Parathyroid adenoma (tissue), 2 donors: ENCODE measurements around the gene UVSSA.

Experiments
- H2AFZ ChIP-seq: fragments of 300-600 bp; sonication (generic); one replicate; pipeline ENCODE4 v1.7.0; 2017; ENCODE audit warnings: antibody characterized with exemption, mild to moderate bottlenecking
- H3K27ac ChIP-seq: fragments of 300-600 bp; sonication (generic); one replicate; pipeline ENCODE4 v1.7.0; 2017
- H3K27me3 ChIP-seq: fragments of 300-600 bp; sonication (generic); one replicate; pipeline ENCODE4 v1.7.0; 2017; ENCODE audit warnings: low read length; ENCODE audit not compliant: control insufficient read depth, insufficient read depth
- H3K36me3 ChIP-seq: fragments of 300-600 bp; sonication (generic); one replicate; pipeline ENCODE4 v1.7.0; 2017; ENCODE audit warnings: low read length; ENCODE audit not compliant: control insufficient read depth, insufficient read depth
- H3K4me1 ChIP-seq: fragments of 300-600 bp; sonication (generic); one replicate; pipeline ENCODE4 v1.7.0; 2017; ENCODE audit warnings: control low read depth
- H3K4me2 ChIP-seq: fragments of 300-600 bp; sonication (generic); one replicate; pipeline ENCODE4 v1.7.0; 2017; ENCODE audit warnings: low read length
- H3K4me3 ChIP-seq: fragments of 300-600 bp; sonication (generic); one replicate; pipeline ENCODE4 v1.7.0; 2017; ENCODE audit warnings: low read depth, low read length
- H3K79me2 ChIP-seq: fragments of 300-600 bp; sonication (generic); one replicate; pipeline ENCODE4 v1.7.0; 2017; ENCODE audit warnings: control low read depth
- H3K9ac ChIP-seq: fragments of 300-600 bp; sonication (generic); one replicate; pipeline ENCODE4 v1.7.0; 2017; ENCODE audit warnings: mild to moderate bottlenecking
- H3K9me3 ChIP-seq: fragments of 300-600 bp; sonication (generic); one replicate; pipeline ENCODE4 v1.7.0; 2017; ENCODE audit warnings: low read length; ENCODE audit not compliant: control insufficient read depth
- CTCF ChIP-seq: fragments of 300-600 bp; sonication (generic); IDR thresholded peaks from one replicate; pipeline ENCODE4 v1.7.0; 2017; ENCODE audit warnings: antibody characterized with exemption, mild to moderate bottlenecking
- donor health status: primary hyperparathyroidism.

The UVSSA gene

DNA sequence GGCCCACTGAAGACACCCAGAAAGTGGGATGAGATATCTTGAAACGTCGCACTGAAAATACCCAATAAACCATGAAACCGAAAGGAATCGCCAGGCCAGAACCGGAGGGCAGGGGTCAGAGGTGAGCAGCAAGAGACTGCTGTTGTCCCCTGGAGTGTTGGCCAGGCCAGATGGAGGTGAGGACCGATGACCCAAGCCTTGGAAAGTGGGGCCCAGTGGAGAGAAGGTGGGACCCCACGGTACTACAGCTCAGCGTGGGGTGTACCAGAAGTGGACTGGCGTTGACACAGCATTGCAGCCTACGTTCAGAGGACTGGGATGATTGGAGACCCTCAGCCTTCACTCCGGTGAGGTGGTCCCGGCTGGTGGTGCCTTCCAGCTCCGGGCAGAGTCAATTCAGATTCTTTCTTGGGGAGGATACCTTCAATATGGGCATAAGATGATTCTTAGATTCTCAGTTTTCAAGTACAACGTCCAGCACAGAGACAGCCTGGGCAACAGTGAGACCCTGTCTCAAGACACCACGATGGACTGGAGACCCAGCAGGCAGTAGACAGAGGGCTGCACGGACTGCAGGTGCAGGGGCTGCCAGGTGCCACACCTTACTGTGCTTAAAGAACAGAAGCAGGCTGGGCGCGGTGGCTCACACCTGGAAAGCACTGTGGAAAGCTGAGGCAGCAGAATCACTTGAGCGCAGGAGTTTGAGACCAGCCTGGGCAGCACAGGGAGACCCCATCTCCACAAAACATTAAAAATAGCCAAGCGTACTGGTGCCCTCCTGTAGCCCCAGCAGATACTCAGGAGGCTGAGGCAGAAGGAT lies 34.0 kb upstream of the UVSSA start:
- Histone ChIP-seq H2AFZ (no peak overlapping the region), H3K79me2 (peaks cover 33% of the 10 kb centered on the region), H3K36me3 (no peaks in the 10 kb centered on the region), H3K4me3 (no peak overlapping the region), H3K9ac (no peak overlapping the region), H3K9me3 (no peaks in the 10 kb centered on the region), H3K27ac (no peak overlapping the region), H3K27me3 (no peaks in the 10 kb centered on the region), H3K4me2 (no peak overlapping the region), H3K4me1 (no peaks in the 10 kb centered on the region)
- TF ChIP-seq CTCF: no peak

DNA sequence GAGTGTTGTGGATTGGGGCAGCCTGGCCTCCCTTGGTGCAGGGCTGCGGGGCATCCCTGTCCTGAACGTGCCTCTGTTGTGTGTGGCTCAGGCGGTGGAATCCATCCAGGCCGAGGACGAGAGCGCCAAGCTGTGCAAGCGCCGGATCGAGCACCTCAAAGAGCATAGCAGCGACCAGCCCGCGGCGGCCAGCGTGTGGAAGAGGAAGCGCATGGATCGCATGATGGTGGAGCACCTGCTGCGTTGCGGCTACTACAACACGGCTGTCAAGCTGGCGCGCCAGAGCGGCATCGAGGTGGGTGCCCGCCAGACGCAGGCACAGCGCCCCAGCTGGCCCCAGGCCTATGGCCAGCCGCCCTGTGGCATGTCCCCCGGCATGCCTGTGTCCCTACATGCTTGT lies 31.7 kb upstream of the UVSSA start:
- Histone ChIP-seq H2AFZ (no peak overlapping the region), H3K36me3 (no peaks in the 10 kb centered on the region), H3K4me3 (no peak overlapping the region), H3K79me2 (peaks cover 33% of the 10 kb centered on the region), H3K4me1 (no peaks in the 10 kb centered on the region), H3K4me2 (no peak overlapping the region), H3K27me3 (no peaks in the 10 kb centered on the region), H3K27ac (no peak overlapping the region), H3K9ac (no peak overlapping the region), H3K9me3 (no peaks in the 10 kb centered on the region)
- TF ChIP-seq CTCF: no peak

DNA sequence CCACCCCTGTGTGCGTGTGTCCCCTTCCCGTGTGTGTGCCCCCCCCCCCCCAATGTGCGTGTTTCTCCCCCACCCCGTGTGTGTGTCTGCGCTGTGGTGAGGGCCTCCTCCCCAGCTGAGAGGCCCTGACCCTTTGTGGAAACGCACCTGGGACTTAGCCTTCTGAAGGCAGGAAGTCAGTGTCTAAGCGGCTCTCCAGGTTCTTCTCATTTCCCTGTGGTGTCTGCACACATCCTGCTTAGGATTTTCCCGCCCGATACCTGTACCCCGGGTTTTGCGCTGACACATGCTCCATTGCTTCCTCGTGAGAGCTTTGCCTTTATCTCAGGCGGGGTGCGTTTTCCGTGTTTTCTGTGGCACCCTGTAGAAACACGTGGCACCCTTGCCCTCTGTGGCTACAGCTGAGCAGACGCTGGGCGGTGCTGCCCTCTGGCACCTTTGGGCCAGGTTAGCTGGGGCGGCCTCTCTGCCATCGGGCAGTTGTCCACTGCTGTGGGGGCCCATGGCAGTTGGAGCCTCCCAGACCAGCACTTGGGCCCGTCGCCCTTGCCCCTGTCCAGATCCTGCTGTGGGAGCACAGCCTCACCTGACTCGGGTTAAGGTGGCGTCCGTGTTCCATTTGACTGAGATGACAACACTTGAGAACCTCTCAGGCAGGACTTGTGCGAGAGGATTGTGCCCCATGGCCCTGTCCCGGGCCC lies 31.0 kb upstream of the UVSSA start:
- TF ChIP-seq CTCF: no peak
- H3K27me3 ChIP-seq: no peaks in the 10 kb centered on the region
- no peak overlapping the region for H3K4me3 ChIP-seq
- H3K9me3 ChIP-seq: no peaks in the 10 kb centered on the region
- no peak overlapping the region for H3K9ac ChIP-seq
- H3K27ac ChIP-seq: no peak overlapping the region
- no peak overlapping the region for H3K4me2 ChIP-seq
- peaks cover 27% of the 10 kb centered on the region for H3K79me2 ChIP-seq
- no peaks in the 10 kb centered on the region for H3K36me3 ChIP-seq
- no peak overlapping the region for H2AFZ ChIP-seq
- no peaks in the 10 kb centered on the region for H3K4me1 ChIP-seq

DNA sequence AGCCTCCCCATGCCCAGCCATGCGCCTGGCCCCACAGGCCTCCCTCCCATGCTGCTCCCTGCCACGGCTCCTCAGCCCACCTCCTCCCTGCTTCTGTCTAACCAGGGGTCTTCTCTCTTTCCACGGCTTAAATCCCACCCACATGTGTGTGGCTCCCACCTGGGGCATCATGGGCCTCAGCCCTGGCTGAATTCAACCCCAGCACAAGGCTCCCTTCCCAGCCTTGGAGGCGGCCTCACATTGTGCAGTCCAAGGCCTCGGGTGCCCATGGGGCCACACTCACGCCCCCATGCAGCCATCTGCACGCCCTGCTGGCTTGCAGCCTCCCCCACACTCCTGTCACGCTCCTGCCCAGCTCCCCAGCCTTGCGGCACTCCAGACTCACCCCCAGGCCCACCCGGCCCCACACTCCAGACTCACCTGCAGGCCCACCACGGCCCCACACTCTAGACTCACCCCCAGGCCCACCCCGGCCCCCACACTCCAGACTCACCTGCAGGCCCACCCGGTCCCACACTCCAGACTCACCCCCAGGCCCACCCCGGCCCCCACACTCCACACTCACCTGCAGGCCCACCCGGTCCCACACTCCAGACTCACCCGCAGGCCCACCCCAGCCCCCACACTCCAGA lies 30.4 kb upstream of the UVSSA start:
- Histone ChIP-seq H3K79me2 (peaks cover 23% of the 10 kb centered on the region), H3K27ac (no peak overlapping the region), H3K4me2 (no peak overlapping the region), H3K9me3 (no peaks in the 10 kb centered on the region), H2AFZ (no peak overlapping the region), H3K27me3 (no peaks in the 10 kb centered on the region), H3K4me3 (no peak overlapping the region), H3K9ac (no peak overlapping the region), H3K36me3 (no peaks in the 10 kb centered on the region), H3K4me1 (no peaks in the 10 kb centered on the region)
- TF ChIP-seq CTCF: no peak
